Stimulated activated CD4-positive, alpha-beta T cell treated with anti-CD3 and anti-CD28 coated beads, Interleukin-1b, Interleukin-23, amount 100 ng/mL, for 1 hour (primary cell): ENCODE measurements around the gene EPB41L3.
"Not testable (repeated sequence)": the region's sequence is repeated elsewhere in the genome, so short reads cannot be mapped to it uniquely, and the experiment has no call there.

ENCODE experiments used
- DNase-seq, 2 donors: peaks; one replicate each; pipeline ENCODE4 v3.0.0-alpha.2; 2020; ENCODE audit warnings: low read depth in 2 of 2

Gene EPB41L3

DNA sequence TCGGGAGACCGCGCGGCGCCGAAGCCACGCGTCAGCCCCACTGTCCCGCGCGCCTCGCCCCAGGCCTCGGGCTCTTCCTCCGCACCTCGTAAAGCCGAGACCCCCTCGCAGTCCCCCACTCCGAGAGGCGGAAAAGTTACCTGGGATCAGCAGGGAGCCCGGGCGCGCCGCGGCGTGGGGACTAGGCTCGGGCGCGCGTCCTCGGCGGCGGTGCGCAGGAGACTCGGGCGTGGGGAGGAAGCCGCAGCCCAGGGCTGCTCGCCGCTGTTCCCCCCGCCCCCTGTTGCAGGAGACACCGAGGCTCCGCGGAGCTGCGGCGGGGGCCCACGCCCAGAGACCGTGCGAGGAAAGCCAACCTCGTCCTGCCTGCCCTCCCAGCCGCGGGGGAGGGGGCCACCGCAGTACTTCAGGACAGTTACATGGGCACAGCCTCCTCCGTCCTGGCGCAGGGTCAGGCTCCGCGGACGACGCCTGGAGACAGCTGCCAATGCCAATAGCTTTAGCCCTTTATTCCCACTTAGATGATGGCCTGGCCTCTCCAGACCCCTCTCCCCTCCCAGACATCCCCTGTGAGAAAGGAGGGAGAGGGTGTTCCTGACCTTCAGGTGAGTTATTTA lies at the start of gene EPB41L3:
EPB41L3 (minus strand) TSS at position 225 of the 617 bp plus-strand sequence. CDS start 54,814 bp downstream, outside the sequence.
- no peak for DNase-seq

DNA sequence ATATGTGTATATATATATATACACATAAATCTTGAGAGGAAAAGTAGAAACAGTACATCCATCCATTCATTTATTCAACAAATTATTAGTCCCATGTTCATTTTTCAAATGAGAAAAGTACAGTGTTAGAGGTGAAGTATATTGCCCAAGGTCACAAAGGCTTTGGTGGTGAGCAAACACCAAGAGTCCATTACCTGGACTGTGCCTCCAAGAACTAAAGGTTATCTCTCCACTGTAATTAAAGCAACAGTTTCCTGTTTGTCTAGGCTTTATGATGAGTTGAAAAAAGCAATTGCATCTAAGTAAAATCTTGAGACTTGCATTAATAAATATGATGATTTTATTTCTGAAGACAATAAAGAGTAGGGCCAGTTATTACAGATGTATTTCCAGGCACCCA lies 44.7 kb upstream of the EPB41L3 start:
- no peak for DNase-seq

DNA sequence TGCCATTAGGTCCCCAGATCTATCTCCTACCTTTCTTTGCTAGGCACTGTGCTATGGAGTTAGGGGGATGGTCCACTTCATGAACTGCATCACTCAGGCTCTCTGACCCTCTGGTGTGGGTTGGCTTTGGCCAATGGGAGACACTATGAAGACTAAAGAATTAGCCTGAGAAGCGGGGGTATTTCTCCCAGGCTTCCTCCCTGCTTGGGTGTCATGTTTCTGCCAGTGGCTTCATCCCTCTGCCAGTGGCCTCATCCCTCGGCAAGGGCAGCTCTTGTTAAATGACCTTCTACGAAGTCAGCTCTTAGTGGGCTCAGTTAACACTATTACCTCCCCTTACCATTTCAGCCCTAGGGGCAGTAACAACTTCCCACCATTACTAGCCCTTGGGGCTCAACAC lies 41.9 kb upstream of the EPB41L3 start:
- no peak for DNase-seq

DNA sequence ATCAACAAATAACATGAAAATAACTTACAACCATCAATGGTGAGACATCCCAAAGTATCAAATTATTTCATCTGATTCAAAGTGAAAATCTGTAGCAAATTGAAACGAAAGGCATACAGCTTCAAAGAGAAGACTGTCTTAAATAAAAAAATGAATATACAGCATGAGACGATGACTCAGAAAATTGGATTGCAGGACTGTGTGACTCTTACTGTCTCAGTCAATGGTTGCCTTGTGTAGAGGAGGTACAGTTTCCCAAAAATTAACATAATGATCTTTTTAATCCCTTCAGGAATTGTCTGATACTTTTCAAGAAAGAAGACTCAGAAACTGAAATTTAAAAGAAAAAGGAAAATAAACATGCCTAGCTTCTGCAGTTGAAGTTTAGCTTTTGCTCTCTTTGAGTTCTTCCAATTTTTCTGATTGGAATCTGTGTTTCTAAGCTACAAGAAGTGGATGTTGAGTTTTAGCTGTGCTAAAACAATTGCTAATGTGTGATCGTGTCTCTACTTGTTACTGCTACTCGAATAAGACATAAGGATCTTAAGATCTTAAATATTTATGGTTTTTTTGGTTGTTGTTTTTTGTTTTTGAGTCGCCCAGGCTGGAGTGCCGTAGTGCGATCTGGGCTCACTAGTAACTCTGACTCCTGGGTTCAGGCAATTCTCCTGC lies 41.1 kb upstream of the EPB41L3 start:
- no peak for DNase-seq

DNA sequence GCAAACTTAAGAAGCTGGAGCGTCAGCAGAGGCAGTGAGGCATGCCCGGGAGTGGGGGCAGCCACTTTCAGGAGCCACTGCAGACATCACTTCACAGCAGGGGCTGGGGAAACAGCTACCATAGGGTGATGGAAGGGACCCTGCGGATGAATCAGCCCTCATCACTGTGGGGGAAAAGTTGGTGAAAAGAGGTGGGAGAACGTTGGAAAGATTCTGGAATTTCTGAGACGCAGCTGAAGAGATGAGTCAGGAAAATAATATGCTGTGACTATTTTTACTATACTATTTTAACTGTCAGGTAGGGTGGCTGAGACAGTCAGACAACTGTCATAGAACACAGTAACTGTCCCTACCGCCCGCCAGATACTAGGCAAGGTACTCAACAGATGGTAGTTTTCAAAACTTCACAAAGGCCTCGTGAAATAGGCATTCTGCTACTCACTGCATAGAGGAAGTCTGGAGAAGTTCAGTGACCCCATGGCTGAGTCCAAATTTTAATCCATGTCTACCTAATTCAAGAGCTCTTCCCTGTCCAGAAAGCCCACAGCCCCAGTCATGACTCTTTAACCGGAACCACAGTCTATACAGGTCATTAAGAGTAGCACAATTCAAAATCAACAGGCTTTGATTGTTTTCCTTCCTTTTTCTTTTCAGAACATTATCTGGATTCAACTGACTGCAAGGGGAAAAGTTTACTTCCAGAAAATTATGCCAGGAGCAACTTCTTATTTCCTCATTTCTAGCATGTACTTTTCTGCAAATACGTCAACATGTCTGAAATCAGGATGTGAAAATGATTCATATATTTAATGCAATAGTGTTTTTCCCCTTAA lies 39.3 kb upstream of the EPB41L3 start:
- DNase-seq: no peak

DNA sequence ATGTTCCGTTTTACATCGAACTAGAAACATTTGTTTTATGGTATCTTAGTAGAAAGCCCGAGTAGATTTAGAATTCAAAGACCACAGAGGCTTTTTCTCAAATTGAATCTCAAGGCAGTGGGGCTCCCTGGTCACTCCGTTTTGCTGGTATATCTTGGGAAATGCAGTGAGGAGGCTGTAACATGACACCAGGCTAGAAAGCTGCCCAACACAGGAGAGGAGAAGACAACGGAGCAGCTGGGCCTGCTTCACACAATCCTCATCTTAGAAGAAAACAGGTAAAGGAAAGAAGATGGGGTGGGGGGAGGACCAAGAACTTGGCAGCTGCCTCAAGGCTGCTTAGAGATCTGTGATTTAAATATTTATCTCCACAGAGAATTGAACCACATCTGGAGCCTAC lies 38.3 kb upstream of the EPB41L3 start:
- no peak for DNase-seq

DNA sequence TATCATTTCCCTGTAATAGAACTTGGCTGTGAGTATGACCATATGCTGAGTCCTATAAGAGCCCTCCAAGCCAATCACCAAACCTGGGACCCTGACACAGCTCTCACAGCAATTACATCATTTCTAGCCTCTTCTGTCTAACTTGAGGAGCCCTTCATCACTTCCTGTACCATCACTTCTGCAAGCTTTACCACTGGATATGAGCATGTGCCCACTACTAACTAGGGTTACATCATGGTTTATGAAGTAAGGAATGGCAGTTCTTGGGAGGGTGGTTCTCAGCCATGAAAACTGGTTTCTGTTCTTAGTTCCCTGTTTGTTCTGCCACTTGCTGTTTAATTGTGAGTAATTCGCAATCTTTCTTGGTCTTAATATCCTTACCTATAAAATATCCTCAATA lies 31.0 kb upstream of the EPB41L3 start:
- no peak for DNase-seq

DNA sequence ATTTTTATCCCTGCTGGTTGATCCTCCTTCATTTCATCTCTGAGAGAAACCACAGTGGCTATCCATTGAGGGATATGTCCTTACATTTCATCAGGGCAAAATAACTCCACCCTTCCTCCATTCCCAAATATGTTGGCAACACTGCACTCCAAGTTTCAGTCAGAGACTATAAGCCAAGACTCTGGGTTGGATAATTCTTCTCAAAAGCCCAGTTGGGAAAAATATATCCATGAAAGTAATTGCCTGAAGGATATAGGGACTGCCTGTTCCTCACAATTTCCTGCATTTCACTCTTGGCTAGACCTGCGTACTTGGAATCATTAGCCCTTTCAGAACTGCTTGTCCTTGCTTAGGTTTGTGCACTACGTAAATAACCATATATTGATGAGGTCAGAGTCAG lies 27.9 kb upstream of the EPB41L3 start:
- DNase-seq: no peak

DNA sequence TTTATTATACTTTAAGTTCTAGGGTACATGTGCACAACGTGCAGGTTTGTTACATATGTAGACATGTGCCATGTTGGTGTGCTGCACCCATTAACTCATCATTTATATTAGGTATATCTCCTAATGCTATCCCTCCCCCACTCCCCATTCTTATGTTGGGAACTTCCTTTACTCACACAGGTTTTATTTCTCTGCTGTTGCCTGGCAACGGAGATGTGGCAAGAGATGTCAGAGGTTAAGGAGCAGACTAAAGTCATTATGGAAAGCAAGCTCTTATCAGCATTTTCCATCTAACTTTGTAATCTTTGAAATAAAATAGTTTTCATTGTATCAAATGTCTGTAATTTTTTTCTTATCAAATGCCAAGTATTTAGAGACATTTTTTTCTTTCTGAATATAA lies 26.8 kb upstream of the EPB41L3 start:
- DNase-seq: not testable (repeated sequence)

DNA sequence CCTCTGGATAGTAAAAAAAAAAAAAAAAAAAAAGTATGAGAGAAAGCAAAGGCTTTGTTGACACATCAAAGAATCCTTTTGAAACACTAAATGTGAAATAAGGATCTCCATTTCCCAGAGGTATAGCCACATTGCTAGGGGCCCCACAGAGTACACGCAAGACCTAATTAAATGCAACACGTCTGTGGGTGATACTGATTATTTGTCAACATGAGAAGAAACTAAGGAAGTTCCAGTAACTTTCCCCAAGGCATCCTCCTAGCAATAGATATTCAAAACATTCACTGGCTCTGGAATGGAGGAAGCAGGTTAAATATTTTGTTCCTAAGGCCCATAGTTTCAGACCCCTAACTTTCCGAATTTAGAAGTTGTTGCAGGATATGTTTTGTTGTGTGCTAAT lies 24.6 kb upstream of the EPB41L3 start:
- no peak for DNase-seq

DNA sequence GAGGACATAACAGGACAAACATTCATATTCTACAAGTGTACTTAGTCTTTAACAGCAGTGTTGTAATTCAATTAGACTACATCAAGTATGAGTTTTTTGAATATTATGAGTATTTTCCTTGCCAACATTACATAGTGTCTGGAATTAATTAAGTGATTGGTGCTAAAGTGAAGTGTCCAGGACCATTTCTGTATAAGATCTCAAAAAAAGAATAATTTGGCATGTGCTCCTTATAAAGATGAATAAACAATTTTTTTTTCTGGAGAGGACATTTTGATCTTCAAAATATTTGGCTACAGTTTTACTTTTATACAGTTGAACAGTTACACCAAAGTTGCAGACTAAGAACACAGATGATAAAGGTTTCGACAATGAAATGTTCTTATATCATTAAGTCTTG lies 15.1 kb upstream of the EPB41L3 start:
- no peak for DNase-seq

DNA sequence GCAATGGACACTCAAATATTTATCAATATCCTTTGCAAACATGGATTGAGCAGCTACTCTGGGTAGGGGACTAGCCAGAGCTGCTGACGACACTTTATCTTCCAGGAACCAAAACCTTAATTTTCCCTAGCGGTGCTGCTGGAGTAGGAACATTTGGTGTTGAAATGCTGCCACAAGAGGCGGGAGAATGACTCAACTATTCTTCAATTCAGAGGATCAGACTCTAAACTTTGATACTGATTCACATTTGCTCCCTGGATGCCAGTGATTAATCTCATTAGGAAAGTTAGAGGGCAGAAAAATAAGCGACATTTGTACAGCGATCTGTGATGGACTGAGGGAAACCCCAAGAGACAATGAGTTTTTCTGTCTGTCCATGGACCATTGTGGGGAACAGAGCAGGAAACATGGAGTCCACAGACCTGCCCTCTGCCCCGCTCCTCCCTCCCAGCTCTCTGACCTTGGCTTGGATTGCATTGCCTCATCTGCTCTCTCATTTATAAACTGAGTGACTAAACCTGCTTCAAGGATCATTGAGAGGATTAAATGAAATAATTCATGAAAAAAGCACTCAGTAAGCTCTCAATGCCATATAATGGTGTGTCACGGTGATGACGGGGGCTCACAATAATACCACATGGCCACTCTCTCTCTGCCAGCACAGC lies 12.6 kb upstream of the EPB41L3 start:
- no peak for DNase-seq

DNA sequence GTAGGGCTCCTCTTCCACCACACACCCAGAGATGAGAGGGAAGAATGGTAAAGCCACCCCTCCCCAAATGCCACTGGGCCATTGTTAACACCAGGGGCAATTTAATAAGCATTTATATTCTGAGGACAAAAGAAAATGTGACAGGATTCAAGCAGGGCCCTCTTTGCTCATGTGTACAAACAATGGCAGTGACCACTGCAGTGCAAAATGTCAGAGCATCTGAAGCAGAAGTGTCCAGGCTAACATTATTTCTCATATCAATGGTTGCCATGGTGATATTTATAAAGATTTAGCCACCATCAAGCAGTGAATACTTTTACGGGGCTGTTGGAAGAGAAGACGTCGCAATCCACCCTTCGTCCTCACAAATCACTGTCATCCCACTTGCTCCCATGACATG lies 10.8 kb upstream of the EPB41L3 start:
- DNase-seq: no peak

DNA sequence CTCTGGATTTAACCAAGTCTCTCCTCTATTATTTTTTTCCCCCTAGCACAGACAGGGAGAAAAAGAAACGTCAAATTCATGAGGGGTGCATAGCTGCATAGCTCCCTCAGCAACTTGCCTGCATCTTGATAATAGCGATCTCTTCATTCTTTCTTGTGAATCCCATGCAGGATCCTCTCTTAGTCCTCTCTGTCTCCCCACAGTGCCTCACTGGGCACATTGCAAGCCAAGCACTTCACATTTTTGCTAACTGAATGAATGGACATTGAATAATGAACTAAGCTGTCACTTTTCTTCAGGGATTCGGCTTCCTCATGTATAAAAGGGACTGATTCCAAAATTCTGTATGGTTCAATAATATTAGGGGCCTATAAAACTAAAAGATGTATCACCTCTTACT lies 2.9 kb upstream of the EPB41L3 start:
- no peak for DNase-seq

DNA sequence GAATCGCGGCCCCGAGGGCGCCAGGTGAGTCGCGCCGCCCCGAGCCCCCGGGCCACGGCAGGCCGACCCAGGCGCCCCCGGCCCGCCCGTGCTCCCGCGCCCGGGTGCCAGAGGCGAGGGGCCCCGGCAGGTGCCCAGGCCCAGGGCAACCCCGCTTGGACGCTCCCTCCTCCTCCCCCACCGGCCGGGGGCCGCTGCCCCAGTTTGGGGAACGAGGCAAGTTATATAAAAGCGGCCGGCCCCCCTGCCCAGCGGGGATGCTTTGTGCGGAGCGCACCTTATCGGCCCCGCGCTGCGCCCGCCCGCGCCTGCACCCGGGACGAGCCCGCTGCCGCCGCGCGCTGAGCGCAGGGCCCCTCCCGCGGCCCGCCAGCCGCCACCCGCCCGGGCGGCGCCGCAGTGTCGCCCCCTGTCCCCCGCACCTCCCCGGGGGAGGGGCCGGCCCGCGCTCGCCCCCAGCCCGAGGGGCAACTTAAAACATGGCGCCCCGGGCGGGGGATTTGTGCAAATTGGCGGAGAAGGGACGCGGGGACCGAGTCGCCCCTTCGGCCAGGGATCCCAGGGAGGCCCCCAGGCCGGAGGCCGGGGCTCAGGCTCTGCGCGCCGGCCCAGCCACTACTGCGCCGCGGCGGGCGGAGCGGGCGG lies 639 bp downstream of the EPB41L3 start:
- DNase-seq: no peak

DNA sequence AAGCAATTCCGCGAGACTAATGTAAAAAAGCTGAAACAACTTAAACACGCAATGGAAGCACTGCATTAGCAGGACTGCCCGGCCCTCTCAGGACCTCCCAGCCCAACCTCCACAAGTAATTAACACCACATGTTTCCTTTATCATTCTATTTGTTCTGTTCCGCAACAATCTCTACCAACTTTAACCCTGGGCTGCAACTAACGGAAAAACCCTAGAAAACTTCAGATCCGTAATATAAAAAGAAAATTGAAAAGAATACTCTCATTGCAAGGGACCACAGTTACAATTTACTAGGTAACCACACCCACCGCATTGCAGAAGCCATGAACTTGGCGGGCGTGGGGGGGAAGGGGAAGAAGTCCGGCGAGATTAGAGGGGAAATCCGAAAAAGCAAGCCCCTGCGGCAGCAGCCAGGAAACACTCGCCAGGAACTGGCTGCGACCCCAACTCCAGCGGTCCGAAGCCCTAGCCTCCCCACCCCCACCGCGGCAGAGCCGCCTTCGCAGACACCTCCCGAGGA lies 1.2 kb downstream of the EPB41L3 start:
- no peak for DNase-seq

DNA sequence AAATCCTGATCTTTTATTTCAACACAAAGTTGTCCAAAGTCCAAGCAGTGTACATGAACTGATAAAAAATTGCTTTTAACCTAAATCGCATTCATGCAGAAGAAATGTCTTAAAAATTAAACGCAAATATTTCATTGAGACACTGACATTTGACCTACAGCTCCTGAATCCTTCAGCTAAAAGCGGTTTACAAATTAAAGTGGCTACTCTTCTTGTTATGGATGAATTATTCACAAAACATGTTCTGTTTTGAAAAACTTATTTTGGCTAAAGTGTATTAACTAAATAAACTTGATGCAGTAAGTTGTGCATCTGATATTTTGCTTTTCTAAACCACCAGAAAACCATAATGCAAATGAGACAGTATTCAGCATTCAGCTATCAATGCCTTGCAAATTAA lies 2.2 kb downstream of the EPB41L3 start:
- no peak for DNase-seq

DNA sequence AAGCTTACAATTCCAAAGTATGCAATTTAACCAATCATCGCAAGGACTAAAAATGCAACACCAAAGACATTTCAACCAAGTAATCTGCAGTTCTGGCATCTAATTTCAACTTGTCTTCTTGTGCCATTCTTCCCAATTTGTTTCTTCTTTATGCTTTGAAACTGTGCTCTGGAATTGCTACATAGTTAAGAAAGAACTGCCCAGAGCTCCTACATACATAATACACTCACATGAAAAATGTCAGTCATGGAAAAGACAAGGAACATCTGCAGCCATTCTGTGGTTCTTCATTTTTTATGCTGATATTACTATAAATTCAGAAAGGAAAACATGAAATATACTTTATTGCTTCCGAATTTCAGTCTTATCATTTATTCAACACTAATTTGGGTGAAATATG lies 4.4 kb downstream of the EPB41L3 start:
- DNase-seq: no peak

DNA sequence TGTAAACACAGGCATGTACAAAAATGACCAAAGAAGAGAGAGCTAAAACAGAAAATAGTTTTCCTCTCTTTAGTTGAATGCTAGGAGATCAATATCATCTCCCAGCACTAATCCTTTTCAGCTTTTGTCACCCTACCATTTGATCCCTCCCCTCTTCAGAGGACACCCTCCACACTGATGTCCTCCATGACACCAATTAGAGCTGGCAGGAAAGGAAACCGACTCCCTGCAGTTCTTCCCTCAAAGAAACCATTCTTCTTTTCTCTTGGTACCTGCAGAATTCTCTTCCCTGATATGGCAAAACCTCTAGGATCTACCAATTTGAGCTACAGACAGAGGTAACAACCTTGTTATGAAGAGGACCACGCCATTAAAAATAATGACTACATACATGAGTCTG lies 5.3 kb downstream of the EPB41L3 start:
- DNase-seq: no peak

DNA sequence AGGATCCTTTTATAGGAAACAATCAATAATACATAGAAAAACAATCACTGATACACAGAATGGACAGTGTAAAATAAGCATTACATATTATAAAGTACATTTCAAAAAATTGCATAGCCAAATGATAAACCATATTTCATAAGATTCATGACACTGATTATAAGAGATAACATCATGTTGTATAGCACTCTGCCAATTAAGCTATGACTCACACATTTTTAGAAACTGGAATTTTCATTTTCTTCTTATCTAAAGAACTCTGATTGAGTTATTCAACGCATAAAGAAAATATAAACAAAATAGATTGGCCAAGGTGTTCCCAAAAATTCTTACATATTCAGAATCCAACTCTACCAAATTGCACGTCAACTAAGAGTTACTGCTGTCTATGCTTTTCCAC lies 5.9 kb downstream of the EPB41L3 start:
- DNase-seq: no peak

DNA sequence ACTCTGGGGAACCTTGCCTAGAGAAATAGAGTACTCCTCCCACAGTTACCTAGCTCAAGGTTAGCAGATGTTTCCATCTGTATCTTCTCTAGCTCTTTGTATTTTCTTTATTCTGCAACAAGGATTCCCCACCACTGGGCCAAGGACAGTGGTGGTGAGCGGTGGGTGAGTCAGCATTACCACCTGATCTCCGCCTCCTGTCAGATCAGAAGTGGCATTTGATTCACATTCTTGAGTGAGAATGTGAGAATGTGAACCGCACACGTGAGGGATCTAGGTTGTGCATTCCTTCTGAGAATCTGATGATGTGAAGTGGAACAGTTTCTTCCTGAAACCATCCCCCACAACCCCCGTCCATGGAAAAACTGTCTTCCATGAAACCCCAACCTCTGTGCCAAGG lies 9.0 kb downstream of the EPB41L3 start:
- no peak for DNase-seq

DNA sequence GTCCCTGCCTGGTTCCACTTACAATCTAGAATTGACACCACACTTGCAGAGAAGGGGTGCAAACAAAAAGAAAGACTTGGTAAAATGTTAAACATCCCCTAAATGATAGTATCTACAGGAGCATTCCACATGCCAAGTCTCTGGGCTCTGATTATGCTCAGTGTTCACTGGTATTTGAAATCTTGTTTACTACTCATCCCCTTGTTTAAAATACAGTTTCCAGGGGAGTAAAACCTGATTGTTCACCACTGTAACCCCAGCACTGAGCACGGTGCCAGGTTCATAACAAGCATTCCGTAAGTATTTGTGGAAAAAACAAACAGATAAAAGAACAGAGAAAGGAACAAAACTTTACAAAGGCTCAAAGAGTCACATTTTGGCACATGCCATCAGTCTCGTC lies 11.7 kb downstream of the EPB41L3 start:
- no peak for DNase-seq
